IMR-90 (cell line): ENCODE results near the gene GUCD1. TPM values are rescaled to one million over a fixed set of nuclear protein-coding genes. Genes with fewer than 3 reads are reported as not detected.

ENCODE experiments used
- ATAC-seq: fragments of 200-7000 bp; cut with Tn5 transposase; 2 replicates; pipeline ENCODE4 v1.9.1; 2020; ENCODE audit warnings: low read depth, mild to moderate bottlenecking, moderate library complexity
- BruUV-seq: library from RNA; stranded (reverse); fragments of 400-500 nt; replicated peaks from 2 replicates; lab custom pipeline; 2021; lab: Mats Ljungman, UMichigan
- CTCF ChIA-PET: fragments of 300-600 bp; formaldehyde crosslinking; extraction: SDS; loops from one replicate; lab custom pipeline; 2021; ENCODE audit warnings: antibody characterized with exemption; lab: Yijun Ruan, JAX
- POLR2A ChIA-PET: fragments of 300-600 bp; sonication (Branson Sonifier 250); formaldehyde crosslinking; loops from one replicate; lab custom pipeline; 2022; ENCODE audit warnings: antibody characterized with exemption; ENCODE audit not compliant: unreplicated experiment; lab: Charles Lee
- DNase-seq: peaks from one replicate; pipeline ENCODE4 v3.0.0; 2013
- H2AFZ ChIP-seq: replicated peaks from 2 replicates; pipeline ENCODE3; 2013; ENCODE audit warnings: low read length, mild to moderate bottlenecking; ENCODE audit not compliant: poor library complexity
- H2AK5ac ChIP-seq: 2 replicates; pipeline ENCODE4 v1.6.1; 2013; ENCODE audit warnings: low read depth, low read length, inconsistent platforms
- H2AK9ac ChIP-seq: replicated peaks from 2 replicates; pipeline ENCODE3; 2013; ENCODE audit warnings: mild to moderate bottlenecking, low read depth, low read length, moderate library complexity; ENCODE audit not compliant: poor library complexity
- H2BK120ac ChIP-seq: 2 replicates; pipeline ENCODE4 v1.6.1; 2013; ENCODE audit warnings: low read depth, low read length, inconsistent platforms
- H2BK15ac ChIP-seq: 3 replicates; pipeline ENCODE4 v1.6.1; 2013; ENCODE audit warnings: low read depth, low read length, inconsistent platforms
- H2BK20ac ChIP-seq: 2 replicates; pipeline ENCODE4 v1.6.1; 2013; ENCODE audit warnings: low read depth, mild to moderate bottlenecking, inconsistent platforms, low read length, moderate library complexity
- H2BK5ac ChIP-seq: 2 replicates; pipeline ENCODE4 v1.6.1; 2013; ENCODE audit warnings: mild to moderate bottlenecking, low read depth, low read length, inconsistent platforms; ENCODE audit not compliant: poor library complexity, severe bottlenecking
- H3K14ac ChIP-seq: replicated peaks from 2 replicates; pipeline ENCODE4 v1.6.1; 2013; ENCODE audit warnings: low read depth, low read length, inconsistent platforms
- H3K18ac ChIP-seq: 2 replicates; pipeline ENCODE4 v1.6.1; 2013; ENCODE audit warnings: low read depth, low read length, control low read depth
- H3K23ac ChIP-seq: 2 replicates; pipeline ENCODE4 v1.6.1; 2013; ENCODE audit warnings: low read depth, low read length, inconsistent platforms
- H3K27ac ChIP-seq: 2 replicates; pipeline ENCODE4 v1.5.1; 2013; ENCODE audit warnings: mild to moderate bottlenecking, control low read depth, low read length; ENCODE audit not compliant: insufficient read depth
- H3K27me3 ChIP-seq: 2 replicates; pipeline ENCODE4 v1.6.1; 2013; ENCODE audit warnings: low read length; ENCODE audit not compliant: control insufficient read depth, insufficient read depth
- H3K36me3 ChIP-seq: 2 replicates; pipeline ENCODE4 v1.6.1; 2013; ENCODE audit warnings: low read length, mixed read lengths; ENCODE audit not compliant: control insufficient read depth, insufficient read depth
- H3K4ac ChIP-seq: 2 replicates; pipeline ENCODE4 v1.6.1; 2013; ENCODE audit warnings: low read depth, low read length, inconsistent platforms
- H3K4me1 ChIP-seq: 2 replicates; pipeline ENCODE4 v1.6.1; 2013; ENCODE audit warnings: low read length, mixed read lengths; ENCODE audit not compliant: control insufficient read depth, insufficient read depth
- H3K4me2 ChIP-seq: 2 replicates; pipeline ENCODE4 v1.6.1; 2013; ENCODE audit warnings: low read depth, mild to moderate bottlenecking, control low read depth, low read length, moderate library complexity
- H3K4me3 ChIP-seq: 2 replicates; pipeline ENCODE4 v1.5.1; 2013; ENCODE audit warnings: low read depth, mild to moderate bottlenecking, control low read depth, low read length, moderate library complexity; ENCODE audit not compliant: insufficient read depth
- H3K56ac ChIP-seq: 2 replicates; pipeline ENCODE4 v1.6.1; 2013; ENCODE audit warnings: low read length, inconsistent platforms; ENCODE audit not compliant: insufficient read depth; ENCODE audit errors: extremely low read depth
- H3K79me1 ChIP-seq, 2 experiments: 2 replicates each; pipeline ENCODE4 v1.6.1; 2013; ENCODE audit warnings: low read length in 2 of 2, inconsistent platforms in 1 of 2, low read depth in 1 of 2
- H3K9ac ChIP-seq: 2 replicates; pipeline ENCODE4 v1.6.1; 2013; ENCODE audit warnings: low read depth, low read length, control low read depth
- H3K9me1 ChIP-seq: 2 replicates; pipeline ENCODE4 v1.6.1; 2013; ENCODE audit warnings: low read length, inconsistent platforms; ENCODE audit not compliant: insufficient read depth
- H3K9me3 ChIP-seq: 2 replicates; pipeline ENCODE4 v1.6.1; 2013; ENCODE audit warnings: low read length; ENCODE audit not compliant: control insufficient read depth, insufficient read depth
- H4K20me1 ChIP-seq: 2 replicates; pipeline ENCODE4 v1.6.1; 2013; ENCODE audit warnings: low read length, inconsistent platforms; ENCODE audit not compliant: insufficient read depth
- H4K5ac ChIP-seq: 2 replicates; pipeline ENCODE4 v1.6.1; 2013; ENCODE audit warnings: mild to moderate bottlenecking, low read depth, low read length, control low read depth
- H4K8ac ChIP-seq, 2 experiments: 2 replicates each; pipeline ENCODE4 v1.6.1; 2013; ENCODE audit warnings: low read depth in 2 of 2, low read length in 2 of 2, control low read depth in 1 of 2, inconsistent platforms in 1 of 2
- H4K91ac ChIP-seq: 2 replicates; pipeline ENCODE4 v1.6.1; 2013; ENCODE audit warnings: low read depth, low read length, inconsistent platforms; ENCODE audit not compliant: insufficient read depth
- BHLHE40 ChIP-seq: fragments of 150-350 bp; IDR thresholded peaks from 2 replicates; pipeline ENCODE4 v1.6.1; 2016; ENCODE audit warnings: mild to moderate bottlenecking, low read depth, low read length
- CHD1 ChIP-seq: IDR thresholded peaks from 2 replicates; pipeline ENCODE4 v1.6.1; 2012; ENCODE audit warnings: low read depth, low read length, improper control_type of control experiment
- CTCF ChIP-seq: conservative IDR thresholded peaks from 2 replicates; pipeline ENCODE4 v1.5.1; 2012; ENCODE audit warnings: mild to moderate bottlenecking, low read depth, low read length, improper control_type of control experiment
- ELK1 ChIP-seq: fragments of 150-350 bp; IDR thresholded peaks from 2 replicates; pipeline ENCODE4 v1.6.1; 2016; ENCODE audit warnings: low read depth, mild to moderate bottlenecking, low read length, moderate library complexity, borderline replicate concordance
- FOS ChIP-seq: fragments of 150-350 bp; IDR thresholded peaks from 2 replicates; pipeline ENCODE4 v1.6.1; 2016; ENCODE audit warnings: low read depth, low read length
- MAFK ChIP-seq: IDR thresholded peaks from 2 replicates; pipeline ENCODE4 v1.6.1; 2012; ENCODE audit warnings: low read depth, low read length, improper control_type of control experiment
- MAZ ChIP-seq: IDR thresholded peaks from 2 replicates; pipeline ENCODE4 v1.6.1; 2012; ENCODE audit warnings: low read depth, mild to moderate bottlenecking, low read length, improper control_type of control experiment, moderate library complexity, borderline replicate concordance
- MXI1 ChIP-seq: IDR thresholded peaks from 2 replicates; pipeline ENCODE4 v1.6.1; 2012; ENCODE audit warnings: low read depth, mild to moderate bottlenecking, low read length, moderate library complexity, borderline replicate concordance
- NFE2L2 ChIP-seq: fragments of 150-350 bp; IDR thresholded peaks from 2 replicates; pipeline ENCODE4 v1.6.1; 2016; ENCODE audit warnings: low read depth, mild to moderate bottlenecking, low read length
- POLR2A ChIP-seq: IDR thresholded peaks from 2 replicates; pipeline ENCODE4 v1.6.1; 2012; ENCODE audit warnings: mild to moderate bottlenecking, low read depth, low read length
- RAD21 ChIP-seq: IDR thresholded peaks from 2 replicates; pipeline ENCODE4 v1.6.1; 2012; ENCODE audit warnings: low read length, improper control_type of control experiment
- RCOR1 ChIP-seq: IDR thresholded peaks from 2 replicates; pipeline ENCODE4 v1.6.1; 2012; ENCODE audit warnings: mild to moderate bottlenecking, low read length, improper control_type of control experiment; ENCODE audit not compliant: insufficient replicate concordance
- RFX5 ChIP-seq: IDR thresholded peaks from 2 replicates; pipeline ENCODE4 v1.8.0; 2012; ENCODE audit warnings: low read depth, mild to moderate bottlenecking, low read length, moderate library complexity
- SMC3 ChIP-seq: fragments of 150-350 bp; IDR thresholded peaks from 2 replicates; pipeline ENCODE4 v1.6.1; 2016; ENCODE audit warnings: low read depth, mild to moderate bottlenecking, antibody characterized with exemption, low read length, moderate library complexity
- USF2 ChIP-seq: fragments of 150-350 bp; IDR thresholded peaks from 2 replicates; pipeline ENCODE4 v1.6.1; 2017; ENCODE audit warnings: mild to moderate bottlenecking, antibody characterized with exemption, low read length, low read depth
- WGBS, 2 experiments: methylation state at CpG; one replicate each; pipeline versions ENCODE4 v1.1.5 to v1.1.7; 2013; ENCODE audit warnings: missing lambda C conversion rate in 2 of 2; ENCODE audit not compliant: insufficient read length in 1 of 2; ENCODE audit errors: extremely low coverage in 2 of 2; 5-methylcytosine and 5-hydroxymethylcytosine counted together
- dilution Hi-C: fragments of 300-500 bp; cut with HindIII; formaldehyde crosslinking; loops from one replicate; pipeline ENCODE4 v1.14.3; 2018; ENCODE audit warnings: low sequenced_read_pairs; ENCODE audit not compliant: unreplicated experiment
- in situ Hi-C: fragments of 300-500 bp; cut with MboI; formaldehyde crosslinking; loops from 3 replicates; pipeline ENCODE4 v1.14.3; 2019; ENCODE audit warnings: low sequenced_read_pairs, inconsistent platforms, mixed read lengths
- intact Hi-C: fragments of 100-400 bp; cut with micrococcal nuclease; formaldehyde crosslinking; loops from 2 replicates; pipeline ENCODE4 v1.10.0; 2022
- polyA plus RNA-seq, 3 experiments: library from polyadenylated mRNA; depleted of rRNA; stranded (reverse); fragments of >200 nt; gene quantifications; 2 replicates each; pipeline ENCODE4 v1.2.3, GENCODE V29; 2012; ENCODE audit warnings: low replicate concordance in 1 of 3
- total RNA-seq: library from RNA; depleted of rRNA; stranded (reverse); fragments of >200 nt; gene quantifications from 2 replicates; pipeline ENCODE4 v1.2.3, GENCODE V29; 2012

GUCD1 gene
- total and polyA plus RNA-seq, 2 of the 4 experiments (the other 2 are of a cell fraction): 97.6 to 143 TPM

GRCh38 chr22:24593836-24594568 is 39.1 kb upstream of the GUCD1 start:
- in situ Hi-C loops: no loop called here
- 73% methylated on average over 11 of the region's 16 CpGs; no CpG with 5 or more reads in 1 of the 2 experiments for WGBS, 2 experiments
- Histone ChIP-seq H2BK20ac (no peak overlapping the region), H3K4me2 (no peak overlapping the region), H2BK15ac (no peak overlapping the region), H2BK5ac (no peak overlapping the region), H4K91ac (no peak overlapping the region), H3K9me1 (peaks cover 11% of the 10 kb centered on the region), H3K14ac (no peak overlapping the region), H2BK120ac (no peak overlapping the region), H3K4ac (no peak overlapping the region; the same call in 1 of the 2 replicates), H2AK9ac (peak overlapping the region; percentile 1), H3K79me1 (peaks cover 0 to 8% of the 10 kb centered on the region in 2 experiments; a peak in 2 of 4 replicates), H3K4me1 (no peaks in the 10 kb centered on the region), H4K5ac (no peak overlapping the region), H3K9ac (no peak overlapping the region), H4K8ac (peak overlapping the region; percentile 88 to 93; a peak in 2 of 4 replicates), H3K27ac (no peak overlapping the region), H2AFZ (peak overlapping the region; percentile 63), H3K23ac (no peak overlapping the region), H4K20me1 (no peaks in the 10 kb centered on the region), H3K9me3 (no peaks in the 10 kb centered on the region), H3K27me3 (no peaks in the 10 kb centered on the region), H3K18ac (no peak overlapping the region), H2AK5ac (peak overlapping the region; percentile 50; the same call in 1 of the 2 replicates), H3K56ac (no peak overlapping the region), H3K36me3 (peaks cover 2% of the 10 kb centered on the region; the same call in 1 of the 2 replicates), H3K4me3 (no peak overlapping the region)
- intact Hi-C loops: no loop called here
- ChIA-PET CTCF (no interaction called here), POLR2A (no interaction called here)
- TF ChIP-seq SMC3 (no peak), RAD21 (no peak), ELK1 (no peak), CHD1 (no peak), MXI1 (no peak), RFX5 (no peak), BHLHE40 (no peak), POLR2A (no peak), CTCF (no peak), RCOR1 (no peak), MAZ (no peak), FOS (no peak), NFE2L2 (no peak), USF2 (no peak), MAFK (no peak)
- DNase-seq: no peak
- no peak for ATAC-seq
- BruUV-seq: no TSS peak
- dilution Hi-C loops: no loop called here
